ENCODE results near the gene MYO7A.

DNA sequence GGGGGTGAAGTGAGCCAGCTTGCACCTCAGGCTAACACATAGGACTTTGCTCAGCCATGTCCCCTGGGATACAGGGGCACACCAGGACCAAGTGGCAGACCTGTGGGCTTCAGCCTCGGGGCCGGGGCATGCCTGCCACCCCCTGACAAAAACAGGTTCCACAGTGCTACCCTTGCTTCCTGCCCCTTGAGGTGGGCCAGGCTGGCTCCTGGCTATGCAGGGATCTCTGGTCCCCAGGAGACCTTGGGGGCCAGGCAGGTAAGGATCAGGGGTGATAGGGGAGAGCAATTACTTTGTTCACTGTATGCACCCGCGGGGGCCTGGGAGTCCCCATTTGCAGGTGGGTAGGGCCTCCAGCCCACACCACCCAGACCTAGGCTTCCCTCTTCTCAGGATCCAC lies 2.4 kb upstream of the MYO7A start:
- TF ChIP-seq, protein P1, sequence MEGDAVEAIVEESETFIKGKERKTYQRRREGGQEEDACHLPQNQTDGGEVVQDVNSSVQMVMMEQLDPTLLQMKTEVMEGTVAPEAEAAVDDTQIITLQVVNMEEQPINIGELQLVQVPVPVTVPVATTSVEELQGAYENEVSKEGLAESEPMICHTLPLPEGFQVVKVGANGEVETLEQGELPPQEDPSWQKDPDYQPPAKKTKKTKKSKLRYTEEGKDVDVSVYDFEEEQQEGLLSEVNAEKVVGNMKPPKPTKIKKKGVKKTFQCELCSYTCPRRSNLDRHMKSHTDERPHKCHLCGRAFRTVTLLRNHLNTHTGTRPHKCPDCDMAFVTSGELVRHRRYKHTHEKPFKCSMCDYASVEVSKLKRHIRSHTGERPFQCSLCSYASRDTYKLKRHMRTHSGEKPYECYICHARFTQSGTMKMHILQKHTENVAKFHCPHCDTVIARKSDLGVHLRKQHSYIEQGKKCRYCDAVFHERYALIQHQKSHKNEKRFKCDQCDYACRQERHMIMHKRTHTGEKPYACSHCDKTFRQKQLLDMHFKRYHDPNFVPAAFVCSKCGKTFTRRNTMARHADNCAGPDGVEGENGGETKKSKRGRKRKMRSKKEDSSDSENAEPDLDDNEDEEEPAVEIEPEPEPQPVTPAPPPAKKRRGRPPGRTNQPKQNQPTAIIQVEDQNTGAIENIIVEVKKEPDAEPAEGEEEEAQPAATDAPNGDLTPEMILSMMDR (IDR thresholded peaks at IDR 0.05; ENCODE audit: borderline replicate concordance, extremely low read depth, low read length, poor library complexity, severe bottlenecking): no peak
- TF ChIP-seq EZH2 (IDR thresholded peaks at IDR 0.05; ENCODE audit: borderline replicate concordance, low read depth, low read length, severe bottlenecking): no peak

All from DND-41 (cell line).